PFSK-1 (cell line): ENCODE results near the gene DTWD2.

Experiments used
- FOXP2 ChIP-seq: optimal IDR thresholded peaks from 2 replicates; pipeline ENCODE3; 2011; ENCODE audit warnings: borderline replicate concordance, control low read depth, inconsistent platforms; ENCODE audit not compliant: insufficient read depth; ENCODE audit errors: extremely low read length, extremely low read depth
- POLR2AphosphoS5 ChIP-seq: IDR thresholded peaks from 2 replicates; pipeline ENCODE4 v1.6.1; 2012; ENCODE audit warnings: low read depth, mild to moderate bottlenecking, control low read depth, low read length, moderate library complexity
- SIN3A ChIP-seq: IDR thresholded peaks from 2 replicates; pipeline ENCODE4 v1.6.1; 2012; ENCODE audit warnings: mild to moderate bottlenecking, low read length, moderate library complexity, borderline replicate concordance; ENCODE audit not compliant: insufficient read depth
- TAF1 ChIP-seq: IDR thresholded peaks from 2 replicates; pipeline ENCODE4 v1.6.1; 2012; ENCODE audit warnings: low read length, control low read depth, borderline replicate concordance; ENCODE audit not compliant: insufficient read depth

GRCh38 chr5:118967059-118967508 lies 21.3 kb downstream of the DTWD2 start:
- TF ChIP-seq TAF1 (no peak), FOXP2 (no peak), SIN3A (no peak), POLR2AphosphoS5 (no peak)
